GM13977 (cell line): ENCODE measurements around the gene TRAPPC2L.

Source experiments
- DNase-seq: peaks from one replicate; pipeline ENCODE4 v3.0.0; 2012; ENCODE audit warnings: low spot score
- CTCF ChIP-seq: IDR thresholded peaks from 2 replicates; pipeline ENCODE4 v1.5.1; 2012; ENCODE audit warnings: mild to moderate bottlenecking, control low read depth; ENCODE audit not compliant: insufficient read depth; ENCODE audit errors: extremely low read depth, missing control alignments
- in situ Hi-C: fragments of 300-500 bp; cut with MboI; formaldehyde crosslinking; loops from one replicate; pipeline ENCODE4 v1.12.0; 2022; ENCODE audit warnings: low sequenced_read_pairs, low pct_unique_long_range_greater_than_20kb, mixed read lengths, inconsistent platforms; ENCODE audit not compliant: unreplicated experiment

TRAPPC2L gene

GRCh38 chr16:88856828-88857727, at the start of gene TRAPPC2L, which contains the start of gene GALNS:
Gene TRAPPC2L (plus strand): TSS chr16:88857127. CDS start chr16:88857151, 24 bp downstream.
Gene GALNS (minus strand): TSS chr16:88856947. CDS start chr16:88856877, 70 bp downstream.
- in situ Hi-C loops: no loop called here
- DNase-seq: peak; percentile 100
- no peak for TF ChIP-seq CTCF

- in situ Hi-C loops: loop anchor here (10.0 kb wide), 1 partner anchor 408 kb away; the partner anchor contains the start of gene ZNF778
- DNase-seq: no peak
- no peak for TF ChIP-seq CTCF
These were observed 49.7 kb upstream of the TRAPPC2L start for GRCh38 chr16:88807142-88807625.

GRCh38 chr16:88807626-88808453, 49.1 kb upstream of the TRAPPC2L start:
- DNase-seq: no peak
- no peak for TF ChIP-seq CTCF
- in situ Hi-C loops: loop anchor here (10.0 kb wide), 1 partner anchor 407 kb away; the partner anchor contains the start of gene ZNF778

GRCh38 chr16:88809068-88809675, 47.8 kb upstream of the TRAPPC2L start:
- in situ Hi-C loops: loop anchor here (10.0 kb wide), 1 partner anchor 406 kb away; the partner anchor contains the start of gene ZNF778
- no peak for TF ChIP-seq CTCF

GRCh38 chr16:88809676-88810165, 47.2 kb upstream of the TRAPPC2L start:
- in situ Hi-C loops: loop anchor here (10.0 kb wide), 1 partner anchor 405 kb away; the partner anchor contains the start of gene ZNF778
- no peak for TF ChIP-seq CTCF

More at GRCh38 chr16:88809068-88809675, 47.8 kb upstream of the TRAPPC2L start:
- no peak for DNase-seq

More at GRCh38 chr16:88809676-88810165, 47.2 kb upstream of the TRAPPC2L start:
- DNase-seq: no peak
